Activated T-helper 2 cell treated with anti-CD3 and anti-CD28 coated beads, Interferon-gamma antibody, Interleukin-2, Interleukin-4, amounts not matched to agents 10 μg/mL and 5 μg/mL and 100 μg/mL, durations not matched to agents 14 hours and 24 hours and 36 hours (primary cell): ENCODE data around the gene SGCE. TPM values are rescaled to one million over a fixed set of nuclear protein-coding genes. Genes with fewer than 3 reads are reported as not detected.

Experiments used
- DNase-seq: peaks from one replicate; pipeline ENCODE4 v3.0.0; 2021; ENCODE audit warnings: low spot score
- H3K27ac Mint-ChIP-seq: one replicate; pipeline ENCODE4 v1.8.0; 2021; ENCODE audit warnings: mixed read lengths
- H3K27me3 Mint-ChIP-seq: one replicate; pipeline ENCODE4 v1.8.0; 2021; ENCODE audit warnings: low read depth, mixed read lengths
- H3K36me3 Mint-ChIP-seq: one replicate; pipeline ENCODE4 v1.8.0; 2021; ENCODE audit warnings: low read depth, mixed read lengths
- H3K4me1 Mint-ChIP-seq: one replicate; pipeline ENCODE4 v1.8.0; 2021; ENCODE audit warnings: low read depth, mixed read lengths
- H3K4me3 Mint-ChIP-seq: one replicate; pipeline ENCODE4 v1.8.0; 2021; ENCODE audit warnings: low read depth, mild to moderate bottlenecking, moderate library complexity, mixed read lengths
- H3K9me3 Mint-ChIP-seq: one replicate; pipeline ENCODE4 v1.8.0; 2021; ENCODE audit warnings: mixed read lengths
- intact Hi-C: fragments of 100-400 bp; cut with micrococcal nuclease; formaldehyde crosslinking; loops from one replicate; pipeline ENCODE4 v1.15.1; 2023
- total RNA-seq: library from RNA; stranded (reverse); gene quantifications from 2 replicates; pipeline ENCODE4 v1.2.3, GENCODE V29; 2022

SGCE gene
- total RNA-seq, 1 donor from 2014 or later = 2.0 TPM

- no peak overlapping the region for H3K27ac Mint-ChIP-seq
- no peaks in the 10 kb centered on the region for H3K9me3 Mint-ChIP-seq
- no peak for DNase-seq
- no peaks in the 10 kb centered on the region for H3K36me3 Mint-ChIP-seq
- H3K4me1 Mint-ChIP-seq = peaks cover 3% of the 10 kb centered on the region
- peaks cover 8% of the 10 kb centered on the region for H3K27me3 Mint-ChIP-seq
- intact Hi-C loops = no loop called here
- no peak overlapping the region for H3K4me3 Mint-ChIP-seq
These were observed 23.0 kb downstream of the SGCE start for GRCh38 chr7:94633014-94633341.

- DNase-seq = no peak
- Mint-ChIP-seq H3K36me3 (no peaks in the 10 kb centered on the region), H3K9me3 (no peaks in the 10 kb centered on the region), H3K4me3 (no peak overlapping the region), H3K27ac (no peak overlapping the region), H3K27me3 (peaks cover 8% of the 10 kb centered on the region), H3K4me1 (peaks cover 3% of the 10 kb centered on the region)
- intact Hi-C loops = no loop called here
These were observed 23.5 kb downstream of the SGCE start for GRCh38 chr7:94632338-94633013.

DNA sequence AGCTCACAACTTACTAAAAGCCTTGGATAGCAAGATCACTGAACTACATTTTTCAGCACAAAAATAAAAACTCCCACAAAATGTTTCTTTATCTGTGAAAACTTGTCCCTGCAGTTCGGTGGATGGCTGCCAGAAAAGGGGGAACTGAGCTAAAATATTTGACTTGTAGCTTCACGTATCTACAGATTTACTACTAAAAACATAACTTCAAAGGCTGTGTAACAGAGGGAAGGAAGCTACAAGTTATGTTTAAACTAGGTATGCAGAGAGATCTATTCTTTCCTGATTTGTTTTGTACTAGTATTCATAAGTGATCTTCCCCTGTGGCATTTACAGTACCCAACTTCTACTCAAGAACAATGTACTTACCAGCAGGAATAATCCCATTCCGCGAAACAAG is 25.1 kb downstream of the SGCE start:
- Mint-ChIP-seq H3K27me3 (peaks cover 11% of the 10 kb centered on the region), H3K9me3 (no peaks in the 10 kb centered on the region), H3K4me1 (peaks cover 3% of the 10 kb centered on the region), H3K27ac (no peak overlapping the region), H3K4me3 (no peak overlapping the region), H3K36me3 (no peaks in the 10 kb centered on the region)
- DNase-seq = no peak
- intact Hi-C loops = no loop called here

DNA sequence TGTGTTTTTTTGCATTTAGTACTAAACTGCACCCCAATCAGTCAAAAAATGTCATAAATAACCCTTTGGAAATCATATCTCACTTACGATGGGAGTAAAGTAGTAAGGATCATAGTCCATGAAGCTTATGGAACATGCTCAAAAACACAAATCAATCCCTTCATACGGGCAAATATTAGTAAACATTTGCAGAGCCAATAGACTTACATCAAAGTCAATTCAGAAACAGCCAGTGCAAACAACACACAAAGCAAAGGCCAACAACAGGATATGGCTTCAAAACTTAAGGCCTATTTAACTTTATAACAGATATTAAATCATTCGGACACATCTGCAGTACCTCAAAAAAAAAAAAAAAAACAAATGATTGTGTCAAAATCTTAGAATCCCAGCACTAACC is 32.1 kb downstream of the SGCE start:
- peaks cover 10% of the 10 kb centered on the region for H3K4me1 Mint-ChIP-seq
- H3K27ac Mint-ChIP-seq = no peak overlapping the region
- intact Hi-C loops = loop anchor here (5.0 kb wide), 1 partner anchor 112 kb away; no protein-coding TSS in a partner anchor
- H3K4me3 Mint-ChIP-seq = no peak overlapping the region
- no peaks in the 10 kb centered on the region for H3K36me3 Mint-ChIP-seq
- no peak for DNase-seq
- H3K9me3 Mint-ChIP-seq = no peaks in the 10 kb centered on the region
- peaks cover 8% of the 10 kb centered on the region for H3K27me3 Mint-ChIP-seq

DNA sequence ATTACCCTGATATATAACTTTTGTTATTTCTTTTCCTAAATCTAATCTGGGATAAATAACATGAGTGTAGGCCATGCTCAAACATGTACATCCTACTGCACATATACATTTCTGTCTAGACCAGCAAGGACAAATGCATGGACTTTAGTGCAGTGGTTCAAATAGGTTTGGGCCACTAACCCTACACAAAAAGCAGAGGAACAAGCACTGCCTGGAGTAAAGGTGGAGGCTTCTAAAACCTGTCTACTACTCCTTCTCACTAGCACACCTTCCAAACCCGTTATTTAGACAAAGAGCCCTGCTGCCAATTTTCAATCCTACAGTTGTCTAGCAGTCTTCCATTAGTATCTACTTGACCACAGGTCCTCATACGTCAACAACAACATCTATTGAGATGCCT is 34.8 kb downstream of the SGCE start:
- H3K27me3 Mint-ChIP-seq = peaks cover 5% of the 10 kb centered on the region
- no peak overlapping the region for H3K4me3 Mint-ChIP-seq
- no peak overlapping the region for H3K27ac Mint-ChIP-seq
- intact Hi-C loops = loop anchor here (2.0 to 5.0 kb wide), 2 partner anchors 34 to 109 kb away; no protein-coding TSS in a partner anchor
- no peaks in the 10 kb centered on the region for H3K36me3 Mint-ChIP-seq
- no peak for DNase-seq
- peaks cover 10% of the 10 kb centered on the region for H3K4me1 Mint-ChIP-seq
- no peaks in the 10 kb centered on the region for H3K9me3 Mint-ChIP-seq

DNA sequence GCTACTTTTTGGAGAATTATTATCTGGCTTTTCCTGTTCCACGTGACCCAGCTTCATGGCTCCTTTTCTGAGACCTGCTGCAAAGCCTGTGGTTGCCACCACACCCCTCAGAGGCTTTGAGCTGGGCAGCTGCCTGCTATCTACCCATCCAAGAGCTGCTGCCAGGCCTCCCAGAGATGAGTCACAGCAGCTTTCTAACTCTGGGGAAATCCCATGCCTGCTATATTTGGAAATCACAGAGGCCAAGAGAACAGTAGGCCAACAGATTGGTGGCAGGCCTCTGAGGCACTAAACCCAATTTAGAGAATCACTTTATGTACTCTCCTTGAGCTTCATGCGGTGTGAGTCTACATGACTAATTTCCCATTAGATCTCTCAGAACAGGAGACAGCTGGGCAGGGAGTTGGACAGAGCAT is 35.2 kb downstream of the SGCE start:
- H3K27ac Mint-ChIP-seq = peak overlapping the region; percentile 40
- H3K4me1 Mint-ChIP-seq = peaks cover 10% of the 10 kb centered on the region
- H3K27me3 Mint-ChIP-seq = peaks cover 5% of the 10 kb centered on the region
- H3K4me3 Mint-ChIP-seq = no peak overlapping the region
- intact Hi-C loops = loop anchor here (2.0 to 5.0 kb wide), 2 partner anchors 34 to 108 kb away; no protein-coding TSS in a partner anchor
- H3K9me3 Mint-ChIP-seq = no peaks in the 10 kb centered on the region
- no peaks in the 10 kb centered on the region for H3K36me3 Mint-ChIP-seq
- DNase-seq = peak; percentile 20

GRCh38 chr7:94618126-94618525 is 37.8 kb downstream of the SGCE start:
- Mint-ChIP-seq H3K36me3 (no peaks in the 10 kb centered on the region), H3K27ac (no peak overlapping the region), H3K27me3 (no peaks in the 10 kb centered on the region), H3K4me3 (no peak overlapping the region), H3K9me3 (no peaks in the 10 kb centered on the region), H3K4me1 (peaks cover 10% of the 10 kb centered on the region)
- intact Hi-C loops = no loop called here
- DNase-seq = no peak

GRCh38 chr7:94616855-94617254 is 39.1 kb downstream of the SGCE start:
- Mint-ChIP-seq H3K4me3 (no peak overlapping the region), H3K4me1 (peaks cover 10% of the 10 kb centered on the region)

GRCh38 chr7:94615666-94616065 is 40.3 kb downstream of the SGCE start:
- no peaks in the 10 kb centered on the region for H3K9me3 Mint-ChIP-seq
- H3K4me3 Mint-ChIP-seq = no peak overlapping the region

More at GRCh38 chr7:94616855-94617254, 39.1 kb downstream of the SGCE start:
- Mint-ChIP-seq H3K27me3 (peaks cover 3% of the 10 kb centered on the region), H3K9me3 (no peaks in the 10 kb centered on the region), H3K27ac (no peak overlapping the region), H3K36me3 (no peaks in the 10 kb centered on the region)
- intact Hi-C loops = no loop called here
- no peak for DNase-seq

GRCh38 chr7:94612661-94613060 is 43.3 kb downstream of the SGCE start:
- no peak for DNase-seq
- no peak overlapping the region for H3K4me3 Mint-ChIP-seq
- no peaks in the 10 kb centered on the region for H3K36me3 Mint-ChIP-seq
- H3K27me3 Mint-ChIP-seq = peaks cover 3% of the 10 kb centered on the region
- no peaks in the 10 kb centered on the region for H3K4me1 Mint-ChIP-seq
- no peaks in the 10 kb centered on the region for H3K9me3 Mint-ChIP-seq
- H3K27ac Mint-ChIP-seq = no peak overlapping the region
- intact Hi-C loops = no loop called here

More at GRCh38 chr7:94615666-94616065, 40.3 kb downstream of the SGCE start:
- Mint-ChIP-seq H3K36me3 (no peaks in the 10 kb centered on the region), H3K27me3 (peaks cover 3% of the 10 kb centered on the region), H3K27ac (no peak overlapping the region), H3K4me1 (peaks cover 2% of the 10 kb centered on the region)
- intact Hi-C loops = no loop called here
- DNase-seq = no peak

GRCh38 chr7:94612253-94612652 is 43.7 kb downstream of the SGCE start:
- H3K27ac Mint-ChIP-seq = no peak overlapping the region
- intact Hi-C loops = no loop called here
- peaks cover 3% of the 10 kb centered on the region for H3K27me3 Mint-ChIP-seq
- H3K9me3 Mint-ChIP-seq = no peaks in the 10 kb centered on the region
- no peaks in the 10 kb centered on the region for H3K4me1 Mint-ChIP-seq
- H3K4me3 Mint-ChIP-seq = no peak overlapping the region
- DNase-seq = no peak
- no peaks in the 10 kb centered on the region for H3K36me3 Mint-ChIP-seq

- peaks cover 4% of the 10 kb centered on the region for H3K9me3 Mint-ChIP-seq
- no peaks in the 10 kb centered on the region for H3K4me1 Mint-ChIP-seq
- H3K27ac Mint-ChIP-seq = no peak overlapping the region
- H3K36me3 Mint-ChIP-seq = no peaks in the 10 kb centered on the region
- H3K27me3 Mint-ChIP-seq = peaks cover 5% of the 10 kb centered on the region
- DNase-seq = no peak
- intact Hi-C loops = no loop called here
- H3K4me3 Mint-ChIP-seq = no peak overlapping the region
These were observed 46.4 kb downstream of the SGCE start for GRCh38 chr7:94609561-94609960.

GRCh38 chr7:94605031-94605430 is 50.9 kb downstream of the SGCE start:
- Mint-ChIP-seq H3K27me3 (peaks cover 2% of the 10 kb centered on the region), H3K4me1 (no peaks in the 10 kb centered on the region), H3K27ac (no peak overlapping the region), H3K36me3 (no peaks in the 10 kb centered on the region), H3K9me3 (peaks cover 4% of the 10 kb centered on the region), H3K4me3 (no peak overlapping the region)
- intact Hi-C loops = no loop called here
- DNase-seq = no peak
